Frontal cortex (tissue), 4 donors: Measurements from ENCODE around the gene CNTN2. TPM values are rescaled to one million over a fixed set of nuclear protein-coding genes. Genes with fewer than 3 reads are reported as not detected.

ENCODE experiments used
- DNase-seq, 2 donors: peaks; one replicate each; pipeline ENCODE4 v3.0.0; 2012; ENCODE audit warnings: low spot score in 2 of 2
- FAIRE-seq: peaks from 2 replicates; lab custom pipeline; 2012; peaks lifted over from hg19 to GRCh38; lab: Jason Lieb, UNC
- total RNA-seq: library from RNA; depleted of rRNA; stranded (reverse); fragments of >200 nt; gene quantifications from one replicate; pipeline ENCODE4 v1.2.3, GENCODE V29; 2014
- donor health status: control.
- donor health status: control.
- donor health status: control.

Gene CNTN2
- total RNA-seq, result 17.5 TPM

DNA sequence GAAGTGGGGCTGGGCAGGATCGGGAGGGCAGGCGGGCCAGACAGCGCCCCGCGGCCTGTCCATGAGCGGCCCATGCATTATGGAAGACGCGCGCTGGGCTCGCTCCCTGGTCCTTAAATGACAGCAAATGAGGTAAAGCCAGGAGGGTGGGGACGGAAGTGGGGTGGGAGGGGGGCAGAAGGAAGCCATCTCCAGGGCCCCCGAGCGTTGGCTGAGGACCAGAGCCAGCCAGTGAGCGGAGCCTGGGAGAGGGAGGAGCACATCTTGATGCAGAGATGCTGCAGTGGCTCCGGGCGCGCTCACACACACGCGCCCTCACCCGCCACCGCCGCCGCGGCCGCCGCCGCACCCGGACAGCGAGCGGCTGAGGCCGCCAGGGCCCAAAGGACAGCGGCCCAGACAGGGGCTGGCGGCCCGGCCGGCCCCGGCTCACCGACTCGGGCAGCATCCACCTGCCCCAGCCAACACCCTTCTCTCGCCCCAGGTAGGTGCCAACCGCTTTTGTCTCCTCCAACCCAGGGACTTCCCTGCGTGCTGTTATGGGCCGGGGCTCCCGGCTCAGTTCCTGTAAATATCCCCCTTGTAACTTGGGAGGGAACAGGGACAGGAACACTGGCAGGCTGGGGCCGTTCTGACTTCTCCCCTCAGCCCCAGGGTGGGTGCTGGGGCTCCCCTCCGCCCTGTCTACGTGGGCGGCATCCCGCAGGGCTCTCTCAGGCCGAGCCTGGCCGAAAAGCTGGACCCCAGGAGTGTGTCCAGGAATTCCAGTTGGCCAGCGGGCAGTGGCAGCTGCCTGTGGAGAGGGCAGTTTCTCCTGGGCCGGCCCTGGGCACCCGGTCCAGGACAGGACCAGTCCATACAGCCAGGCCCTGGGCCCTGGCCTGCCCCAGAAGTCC, at the start of gene CNTN2:
Gene CNTN2 (plus strand): TSS at position 302 of the 896 bp plus-strand sequence. CDS start 9,974 bp downstream, outside the sequence.
- peak; percentile 83 to 87 for DNase-seq
- FAIRE-seq, result no peak

DNA sequence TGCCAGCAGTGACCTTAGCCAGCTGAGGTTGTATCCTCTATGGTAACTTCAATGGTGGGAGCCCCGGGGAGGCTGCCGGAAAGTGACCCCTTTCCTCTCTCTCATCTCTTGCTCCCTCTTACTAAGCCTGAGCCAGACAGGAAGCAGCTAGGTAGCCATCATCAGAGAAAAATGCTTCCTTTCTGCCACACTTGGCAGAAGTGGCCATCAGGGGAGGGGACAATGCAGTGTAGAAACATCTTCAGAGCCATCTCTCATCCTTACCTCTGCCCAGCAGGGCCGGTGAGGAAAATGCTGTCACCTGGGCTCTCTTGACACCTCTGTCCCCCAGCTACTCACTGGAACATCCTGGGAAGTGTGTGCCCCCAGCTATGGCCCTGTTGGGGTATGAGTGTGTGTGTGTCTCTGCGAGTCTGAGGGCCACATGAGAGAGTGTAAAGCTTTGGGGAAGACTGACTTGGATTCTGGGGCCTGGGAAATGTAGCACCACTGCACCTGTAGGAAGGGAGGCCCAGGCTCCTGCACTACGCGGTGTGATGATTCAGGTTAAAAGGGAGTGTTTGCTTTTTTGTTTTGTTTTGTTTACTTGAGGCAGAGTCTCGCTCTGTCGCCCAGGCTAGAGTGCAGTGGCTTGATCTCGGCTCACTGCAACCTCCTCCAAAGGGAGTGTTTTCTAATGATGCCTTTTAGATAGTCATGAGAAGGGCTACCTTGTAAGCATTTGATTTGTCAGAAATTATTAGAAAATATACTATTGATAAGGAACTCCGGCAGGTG, 48.7 kb upstream of the CNTN2 start:
- FAIRE-seq (no peak), DNase-seq (no peak)

- DNase-seq (no peak), FAIRE-seq (no peak)
Observed at GRCh38 chr1:204996981-204997380, 46.0 kb upstream of the CNTN2 start.

GRCh38 chr1:204997591-204998355, 45.2 kb upstream of the CNTN2 start:
- DNase-seq (no peak), FAIRE-seq (no peak)

GRCh38 chr1:205001162-205001561, 41.9 kb upstream of the CNTN2 start:
- FAIRE-seq, result no peak
- no peak for DNase-seq

- FAIRE-seq (no peak), DNase-seq (no peak)
Observed at GRCh38 chr1:205002705-205003104, 40.3 kb upstream of the CNTN2 start.

DNA sequence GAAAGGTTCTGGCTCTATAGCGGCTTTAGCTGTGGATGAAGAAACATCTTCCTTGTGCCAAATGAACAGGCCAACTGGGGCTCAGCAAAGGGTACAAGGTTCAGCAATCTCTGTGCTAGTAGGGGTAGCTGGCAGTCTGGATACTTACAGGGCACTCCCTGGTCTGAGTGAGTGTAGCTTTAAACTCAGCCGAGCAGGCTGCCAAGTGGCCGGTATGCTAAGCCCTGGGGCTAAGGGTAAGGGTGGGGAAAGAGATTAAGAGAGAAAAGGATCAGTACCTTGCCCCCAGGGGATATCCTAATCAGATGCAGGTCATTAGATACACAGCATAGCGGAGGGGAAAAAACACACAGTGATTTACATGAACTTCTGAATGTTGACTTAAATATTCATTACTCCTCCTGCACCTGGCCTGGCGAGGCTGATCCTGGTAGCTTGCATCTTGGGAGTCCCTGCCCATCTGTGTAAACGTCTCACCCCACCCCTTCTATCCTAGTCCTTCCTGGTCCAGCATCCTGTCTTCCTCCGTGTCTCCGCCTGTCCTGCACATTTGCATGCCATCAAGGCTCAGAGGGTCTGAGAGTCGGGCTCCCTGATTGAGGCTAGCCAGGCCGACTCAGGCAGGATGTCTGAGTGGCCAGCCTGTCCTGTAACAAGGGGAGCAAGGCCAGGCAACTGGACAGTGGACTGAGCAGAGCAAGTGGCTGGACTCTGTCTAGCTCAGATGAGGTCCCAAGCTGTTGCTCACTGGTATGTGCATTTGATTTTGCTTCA, 39.5 kb upstream of the CNTN2 start:
- FAIRE-seq (no peak), DNase-seq (no peak)

DNA sequence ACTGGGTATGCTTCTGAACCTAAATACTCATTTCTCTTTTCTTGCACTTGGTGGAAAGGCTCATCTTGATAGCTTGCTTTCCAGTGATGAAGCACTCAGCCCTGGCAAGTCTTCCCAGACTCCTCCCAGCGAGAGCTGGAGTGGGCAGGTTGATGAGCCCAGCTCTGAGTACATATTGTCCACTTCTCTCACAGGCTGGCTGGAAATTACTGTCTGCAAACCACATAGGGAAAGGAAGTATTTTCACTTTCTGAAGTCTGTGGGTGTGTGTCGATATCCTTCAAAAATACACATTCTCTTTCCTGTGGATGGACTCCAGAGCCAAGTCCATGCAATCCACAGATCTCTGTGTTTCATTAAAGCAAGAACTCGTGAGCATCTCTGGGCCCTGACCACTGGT, 38.7 kb upstream of the CNTN2 start:
- no peak for DNase-seq

GRCh38 chr1:205008896-205009295, 34.1 kb upstream of the CNTN2 start:
- DNase-seq, result no peak
- FAIRE-seq, result no peak

More for the DNA sequence above, 38.7 kb upstream of the CNTN2 start:
- FAIRE-seq, result no peak

DNA sequence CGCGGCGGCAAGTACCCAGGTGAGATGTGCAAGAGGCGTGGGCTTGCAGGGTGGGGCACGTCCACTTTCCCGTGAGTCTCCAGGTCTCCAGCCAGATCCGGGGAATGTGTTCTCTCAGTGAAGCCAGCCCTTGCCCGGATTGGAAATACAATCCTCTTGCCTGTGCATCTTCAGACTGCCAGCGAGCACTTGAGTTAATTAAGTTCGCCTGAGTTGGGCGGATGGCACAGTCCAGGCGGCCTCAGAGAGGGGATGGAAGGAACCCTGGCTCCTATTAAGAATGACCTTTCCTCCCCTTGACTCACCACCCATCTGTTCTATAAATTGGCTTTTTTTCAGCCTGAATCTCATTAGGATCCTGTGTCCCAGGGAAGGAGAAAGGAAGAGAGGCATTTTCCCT, 33.3 kb upstream of the CNTN2 start:
- DNase-seq, result no peak
- no peak for FAIRE-seq

GRCh38 chr1:205012391-205013140, 30.4 kb upstream of the CNTN2 start:
- DNase-seq, result no peak
- no peak for FAIRE-seq

- FAIRE-seq (no peak), DNase-seq (peak; percentile 37 to 59)
Observed at GRCh38 chr1:205013683-205014367, 29.2 kb upstream of the CNTN2 start.

- FAIRE-seq, result no peak
- DNase-seq, result no peak
Observed at GRCh38 chr1:205014783-205015182, 28.2 kb upstream of the CNTN2 start.

- DNase-seq, result no peak
- no peak for FAIRE-seq
Observed at GRCh38 chr1:205015241-205015640, 27.8 kb upstream of the CNTN2 start.

GRCh38 chr1:205016075-205016474, 26.9 kb upstream of the CNTN2 start:
- no peak for DNase-seq

GRCh38 chr1:205016584-205016983, 26.4 kb upstream of the CNTN2 start:
- DNase-seq, result no peak
- FAIRE-seq, result no peak

More at GRCh38 chr1:205016075-205016474, 26.9 kb upstream of the CNTN2 start:
- FAIRE-seq, result no peak

GRCh38 chr1:205017001-205017400, 26.0 kb upstream of the CNTN2 start:
- FAIRE-seq, result no peak
- no peak for DNase-seq

GRCh38 chr1:205017766-205018165, 25.2 kb upstream of the CNTN2 start:
- FAIRE-seq (no peak), DNase-seq (no peak)
